Measurements from ENCODE around the gene RUNDC1. TPM values are rescaled to one million over a fixed set of nuclear protein-coding genes. Genes with fewer than 3 reads are reported as not detected.
A peak's percentile ranks its signal among the peaks of the same experiment; 100 is the strongest.

RUNDC1 gene
- total RNA-seq, 1 experiment from 2014 or later: 18.2 TPM

GRCh38 chr17:42964161-42964932 is 16.0 kb upstream of the RUNDC1 start, which contains the start of gene AARSD1:
AARSD1 (minus strand) TSS chr17:42964454; CDS start chr17:42964440, 14 bp downstream.
- CTCF ChIA-PET: interaction anchor here (0.8 kb wide), 2 partner anchors 14 to 34 kb away, joined by 3 read pairs; partner anchors contain the start of gene RPL27
- TSS peak; percentile 96 for BruUV-seq (replicated peaks)
- no peak for TF ChIP-seq CTCF (IDR thresholded peaks at IDR 0.05; ENCODE audit: insufficient read depth in 1 of 2, low read depth in 1 of 2, low read length in 1 of 2, severe bottlenecking in 1 of 2, unreplicated experiment in 1 of 2)

GRCh38 chr17:42967925-42968324 is 12.4 kb upstream of the RUNDC1 start:
- Histone ChIP-seq H3K4me3 (ENCODE audit: low read depth, low read length) (no peak overlapping the region), H3K9me3 (no peaks in the 10 kb centered on the region), H3K36me3 (ENCODE audit: control insufficient read depth, insufficient read depth, low read length) (no peaks in the 10 kb centered on the region), H3K27me3 (replicated peaks; ENCODE audit: control insufficient read depth, insufficient read depth, low read length) (no peaks in the 10 kb centered on the region), H3K4me1 (no peaks in the 10 kb centered on the region)
- Mint-ChIP-seq H3K9me3 (ENCODE audit: unreplicated experiment) (no peaks in the 10 kb centered on the region), H3K27me3 (ENCODE audit: insufficient read depth, unreplicated experiment) (no peaks in the 10 kb centered on the region), H3K27ac (ENCODE audit: unreplicated experiment) (no peak overlapping the region), H3K36me3 (ENCODE audit: insufficient read depth, unreplicated experiment) (peaks cover 16% of the 10 kb centered on the region), H3K4me3 (ENCODE audit: unreplicated experiment) (no peak overlapping the region), H3K4me1 (ENCODE audit: low read depth, unreplicated experiment) (peaks cover 9% of the 10 kb centered on the region)
- ChIA-PET POLR2A (no interaction called here), CTCF (no interaction called here)
- intact Hi-C loops (cut with micrococcal nuclease; ENCODE audit: unreplicated experiment): no loop called here
- no peak for DNase-seq
- no TSS peak for BruUV-seq (replicated peaks)
- no peak for TF ChIP-seq CTCF (IDR thresholded peaks at IDR 0.05; ENCODE audit: insufficient read depth in 1 of 2, low read depth in 1 of 2, low read length in 1 of 2, severe bottlenecking in 1 of 2, unreplicated experiment in 1 of 2)

More at GRCh38 chr17:42964161-42964932, 16.0 kb upstream of the RUNDC1 start, which contains the start of gene AARSD1:
- Histone ChIP-seq H3K27me3 (replicated peaks; ENCODE audit: control insufficient read depth, insufficient read depth, low read length) (no peaks in the 10 kb centered on the region), H3K36me3 (ENCODE audit: control insufficient read depth, insufficient read depth, low read length) (peaks cover 2% of the 10 kb centered on the region; the same call in 1 of the 2 replicates), H3K9me3 (no peaks in the 10 kb centered on the region), H3K4me1 (no peaks in the 10 kb centered on the region), H3K4me3 (ENCODE audit: low read depth, low read length) (peak within 1 kb of the TSS; percentile 64)
- DNase-seq: peak; percentile 95 to 96
- Mint-ChIP-seq H3K27ac (ENCODE audit: unreplicated experiment) (peak within 1 kb of the TSS; percentile 99), H3K4me3 (ENCODE audit: unreplicated experiment) (peak within 1 kb of the TSS; percentile 99), H3K9me3 (ENCODE audit: unreplicated experiment) (no peaks in the 10 kb centered on the region), H3K36me3 (ENCODE audit: insufficient read depth, unreplicated experiment) (peaks cover 51% of the 10 kb centered on the region), H3K27me3 (ENCODE audit: insufficient read depth, unreplicated experiment) (no peaks in the 10 kb centered on the region), H3K4me1 (ENCODE audit: low read depth, unreplicated experiment) (peaks cover 9% of the 10 kb centered on the region)
- POLR2A ChIA-PET: interaction anchor here (0.5 to 1.1 kb wide), 5 partner anchors 34 to 131 kb away, joined by 3 to 16 read pairs (median 3); partner anchors contain the start of gene RPL27
- intact Hi-C loops (cut with micrococcal nuclease; ENCODE audit: unreplicated experiment): loop anchor here (2.0 kb wide), 1 partner anchor 16 kb away; the partner anchor contains the start of genes PTGES3L and RUNDC1

- POLR2A ChIA-PET: interaction anchor here (0.5 to 0.9 kb wide), 4 partner anchors 9 to 392 kb away, joined by 3 to 5 read pairs (median 4); partner anchors contain the start of gene TUBG1
- no peak for DNase-seq
- H3K4me1 Mint-ChIP-seq (ENCODE audit: low read depth, unreplicated experiment): no peaks in the 10 kb centered on the region
Measured at GRCh38 chr17:42969001-42969581, 11.3 kb upstream of the RUNDC1 start.

More at GRCh38 chr17:42969001-42969581, 11.3 kb upstream of the RUNDC1 start:
- CTCF ChIA-PET: interaction anchor here (0.6 to 1.7 kb wide), 2 partner anchors 29 to 145 kb away, joined by 3 to 4 read pairs; partner anchors contain the start of gene RPL27
- Histone ChIP-seq H3K36me3 (ENCODE audit: control insufficient read depth, insufficient read depth, low read length) (no peaks in the 10 kb centered on the region), H3K4me1 (no peaks in the 10 kb centered on the region), H3K27me3 (replicated peaks; ENCODE audit: control insufficient read depth, insufficient read depth, low read length) (no peaks in the 10 kb centered on the region), H3K9me3 (no peaks in the 10 kb centered on the region), H3K4me3 (ENCODE audit: low read depth, low read length) (no peak overlapping the region)
- intact Hi-C loops (cut with micrococcal nuclease; ENCODE audit: unreplicated experiment): no loop called here
- Mint-ChIP-seq H3K27me3 (ENCODE audit: insufficient read depth, unreplicated experiment) (no peaks in the 10 kb centered on the region), H3K36me3 (ENCODE audit: insufficient read depth, unreplicated experiment) (peaks cover 7% of the 10 kb centered on the region), H3K9me3 (ENCODE audit: unreplicated experiment) (no peaks in the 10 kb centered on the region), H3K27ac (ENCODE audit: unreplicated experiment) (no peak overlapping the region), H3K4me3 (ENCODE audit: unreplicated experiment) (no peak overlapping the region)
- no TSS peak for BruUV-seq (replicated peaks)
- no peak for TF ChIP-seq CTCF (IDR thresholded peaks at IDR 0.05; ENCODE audit: insufficient read depth in 1 of 2, low read depth in 1 of 2, low read length in 1 of 2, severe bottlenecking in 1 of 2, unreplicated experiment in 1 of 2)

All from Caco-2 (cell line).